NOMO-1 (cell line): ENCODE measurements around the gene UNC5A.
A peak's percentile ranks its signal among the peaks of the same experiment; 100 is the strongest.

ENCODE experiments used
- DNase-seq, 2 experiments: peaks; one replicate each; lab custom pipeline; 2025; ENCODE audit not compliant: unreplicated experiment in 2 of 2; lab: John Stamatoyannopoulos, UW

UNC5A gene

DNA sequence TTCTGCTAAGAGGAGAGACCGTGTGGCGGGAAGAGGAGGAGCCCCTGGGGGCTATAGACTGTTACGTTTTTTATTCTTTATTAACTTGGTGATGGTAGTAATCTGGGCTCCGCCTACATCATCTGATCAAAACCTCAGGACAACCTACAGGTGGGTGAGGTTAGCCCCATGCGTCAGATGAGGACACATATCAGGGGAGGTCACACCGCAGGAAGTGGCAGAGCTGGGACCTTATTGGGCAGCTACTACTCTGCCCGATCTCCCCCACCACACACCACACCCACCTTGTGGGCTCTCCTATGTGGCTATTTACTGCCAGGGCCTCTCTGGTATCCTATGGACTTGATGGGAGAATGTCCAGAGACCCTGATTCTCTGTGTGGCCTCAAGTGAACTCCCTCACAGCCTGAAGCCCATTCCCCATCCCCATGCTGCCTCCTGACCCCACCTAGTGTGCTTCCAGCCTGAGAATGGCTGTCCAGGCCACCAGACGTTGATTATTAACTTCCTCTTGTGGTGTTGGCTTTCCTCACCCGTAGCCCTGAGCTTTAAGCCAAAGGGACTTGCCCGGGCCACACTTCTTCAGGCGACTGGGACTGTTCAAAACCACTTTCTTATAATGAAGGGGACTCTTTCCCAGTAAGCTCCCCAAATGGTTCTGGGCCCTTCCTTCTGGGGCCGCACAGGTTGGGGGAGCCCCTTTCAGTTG, 8.2 kb downstream of the UNC5A start:
- peak in 1 of 2 experiments; percentile 12 for DNase-seq

DNA sequence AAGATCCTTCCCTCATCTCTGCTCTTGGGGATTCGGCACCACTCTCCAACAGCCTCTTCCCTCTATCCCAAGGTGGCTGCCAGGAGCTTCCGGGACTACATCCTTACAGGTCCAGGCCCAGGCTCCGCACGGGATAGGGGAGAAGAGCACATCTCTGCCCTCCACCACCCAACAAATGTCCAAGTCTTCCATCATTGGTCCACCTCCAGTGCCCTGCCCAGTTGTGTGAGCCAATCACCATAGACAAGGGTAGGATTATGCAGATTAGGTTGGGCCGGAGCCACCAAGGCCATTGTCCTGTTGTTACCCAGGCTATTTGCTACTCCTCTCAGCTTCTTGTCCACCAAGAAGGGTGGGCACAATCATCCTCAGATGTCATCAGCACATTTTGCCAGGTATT, 9.1 kb downstream of the UNC5A start:
- DNase-seq: no peak

DNA sequence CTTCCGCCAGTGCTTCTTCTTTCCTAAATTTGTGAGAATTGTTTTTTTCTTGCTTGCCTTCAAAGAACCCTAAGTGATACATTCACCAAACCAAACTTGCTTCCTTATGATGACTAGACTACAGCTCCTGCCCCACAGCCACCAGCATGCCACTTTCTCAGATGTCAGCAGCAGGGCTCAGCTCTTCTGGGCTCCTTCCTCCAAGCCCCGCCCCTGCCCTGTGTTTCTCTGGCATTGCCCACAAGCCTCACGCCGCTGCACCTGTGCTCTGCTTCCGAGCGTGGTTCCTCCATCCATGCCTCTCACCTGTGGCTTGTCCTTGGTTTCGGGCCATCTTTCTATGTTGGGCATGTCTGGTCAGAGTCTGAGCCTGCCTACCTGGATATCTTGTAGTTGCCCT, 10.6 kb downstream of the UNC5A start:
- no peak for DNase-seq

DNA sequence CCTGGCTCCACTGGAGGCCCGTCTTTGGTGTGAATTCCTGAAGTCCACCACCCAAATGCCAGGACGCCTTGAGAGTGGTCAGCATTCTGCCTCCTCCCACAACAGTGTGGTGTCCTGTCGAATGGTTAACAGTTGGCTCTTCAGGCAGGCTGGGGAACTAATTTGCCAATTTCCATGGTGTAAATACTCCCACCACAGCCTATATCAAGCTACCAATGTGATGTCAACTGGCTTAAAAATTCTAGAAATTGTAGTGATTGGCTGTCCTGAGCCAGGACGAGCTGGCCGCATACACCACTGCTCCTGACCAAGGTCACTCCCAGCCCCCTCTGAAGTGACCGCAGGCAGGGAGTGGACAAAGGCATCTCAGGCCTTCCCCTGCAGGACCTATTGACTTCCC, 11.1 kb downstream of the UNC5A start:
- DNase-seq: no peak

DNA sequence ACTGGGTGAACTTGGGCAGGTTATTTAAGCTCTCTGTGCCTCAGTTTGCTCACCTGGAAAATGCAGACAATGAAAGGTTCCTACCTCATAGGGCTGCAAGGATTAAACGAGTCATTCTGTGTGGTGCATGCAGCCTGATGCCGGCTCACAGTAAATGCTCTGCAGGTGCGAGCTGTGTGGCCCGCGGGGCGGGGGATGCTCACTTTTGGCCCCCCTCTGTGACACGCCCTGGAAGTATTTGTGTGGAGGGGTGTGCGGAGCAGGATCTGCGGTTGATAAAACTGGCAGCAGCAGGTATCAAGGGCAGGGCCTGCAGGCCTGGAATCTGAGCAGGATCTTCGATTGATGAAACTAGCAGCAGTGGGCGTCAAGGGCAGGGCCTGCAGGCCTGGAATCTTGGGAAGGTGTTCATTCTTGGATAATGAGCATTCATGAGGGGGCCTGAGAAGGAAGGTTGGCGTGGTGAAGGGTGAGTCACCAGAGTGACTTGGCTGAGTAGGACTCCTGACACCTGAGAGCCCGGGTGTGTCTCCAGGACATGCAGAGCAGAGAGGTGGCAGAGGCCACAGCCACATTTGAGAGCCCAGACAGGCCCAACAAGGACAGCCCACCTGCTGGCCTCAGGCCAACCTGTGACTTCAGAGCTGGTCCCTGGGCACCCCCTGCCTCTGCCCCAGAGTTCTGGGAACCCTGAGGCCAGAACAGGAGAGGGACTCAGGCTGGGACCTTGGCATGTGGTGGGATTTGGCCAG, 11.9 kb downstream of the UNC5A start:
- DNase-seq: no peak

DNA sequence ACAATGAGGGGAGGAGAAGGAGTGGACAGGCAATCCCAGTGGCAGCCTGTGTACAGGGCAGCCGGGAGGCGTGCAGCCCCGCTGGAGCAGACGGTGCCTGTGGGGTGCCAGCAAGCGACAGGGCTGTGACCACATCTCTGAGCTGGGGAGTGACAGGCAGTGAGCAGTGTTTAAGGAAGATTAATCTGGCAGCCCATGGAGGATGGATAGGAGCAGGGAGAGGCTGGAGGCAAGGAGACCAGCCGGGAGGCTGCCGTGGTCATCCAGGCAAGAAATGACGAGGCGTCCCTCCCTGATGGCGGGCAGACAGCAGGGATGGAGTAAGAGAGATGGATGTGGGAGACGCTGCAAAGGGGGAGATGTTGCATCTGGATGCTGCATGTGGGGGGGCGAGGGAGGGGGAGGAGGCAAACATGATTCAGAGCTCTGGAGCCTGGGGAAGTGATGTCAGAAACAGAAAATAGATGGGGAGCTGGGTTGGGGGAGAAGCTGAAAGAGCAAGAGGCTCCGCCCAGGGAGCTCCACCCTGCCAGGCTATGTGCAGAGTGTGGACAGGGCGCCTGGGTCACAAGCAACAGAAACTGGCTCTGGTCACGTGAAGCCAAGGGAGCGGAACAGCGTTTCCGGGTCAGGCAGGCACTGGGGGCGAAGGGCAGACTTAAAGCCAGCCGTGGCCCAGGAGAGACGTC, 12.6 kb downstream of the UNC5A start:
- DNase-seq: no peak

DNA sequence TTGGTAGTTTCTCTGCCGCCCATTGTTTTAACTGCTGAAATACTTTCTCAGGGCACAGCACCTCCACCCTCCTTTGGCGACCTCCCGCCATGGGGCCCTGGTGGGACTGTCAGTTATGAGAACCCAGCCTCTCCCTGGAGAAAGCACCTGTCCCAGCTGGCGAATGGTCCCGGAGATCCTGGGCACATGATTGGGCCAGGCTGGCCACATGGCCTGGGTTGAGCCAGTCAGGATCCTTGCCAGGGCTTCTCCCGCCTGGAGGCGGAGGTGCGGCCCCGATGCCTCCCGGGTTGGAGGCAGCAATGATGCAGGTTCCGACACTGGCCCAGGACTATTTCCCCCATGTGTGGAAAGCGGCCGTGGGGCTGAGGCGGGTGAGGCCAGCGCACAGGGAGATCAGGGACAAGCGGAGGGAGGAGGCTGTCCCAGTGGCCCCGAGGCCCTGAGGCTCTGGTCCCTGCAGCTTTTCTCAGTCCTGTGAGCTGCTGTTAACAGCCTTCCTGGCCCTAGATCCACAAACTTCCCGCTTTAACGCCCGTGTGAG, 13.6 kb downstream of the UNC5A start:
- no peak for DNase-seq

DNA sequence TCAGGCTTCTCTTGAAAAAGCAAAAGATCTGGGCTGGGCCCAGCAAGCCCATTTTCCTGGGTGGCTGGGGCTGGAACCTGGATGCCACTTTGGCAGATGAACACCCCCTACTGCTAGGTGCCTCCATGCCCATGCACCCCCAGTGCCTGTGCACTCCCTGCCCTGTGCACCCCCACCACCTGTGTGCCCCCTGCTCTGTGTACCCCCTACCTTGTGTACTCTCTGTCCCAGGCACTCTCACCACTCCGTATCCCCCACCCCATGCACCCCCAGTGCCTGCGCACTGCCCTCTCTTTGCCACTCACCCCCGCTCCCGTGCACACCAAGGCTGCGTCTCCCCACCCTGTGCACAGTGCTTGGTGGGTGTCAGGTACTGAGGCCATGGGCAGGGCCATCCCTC, 14.2 kb downstream of the UNC5A start:
- no peak for DNase-seq

DNA sequence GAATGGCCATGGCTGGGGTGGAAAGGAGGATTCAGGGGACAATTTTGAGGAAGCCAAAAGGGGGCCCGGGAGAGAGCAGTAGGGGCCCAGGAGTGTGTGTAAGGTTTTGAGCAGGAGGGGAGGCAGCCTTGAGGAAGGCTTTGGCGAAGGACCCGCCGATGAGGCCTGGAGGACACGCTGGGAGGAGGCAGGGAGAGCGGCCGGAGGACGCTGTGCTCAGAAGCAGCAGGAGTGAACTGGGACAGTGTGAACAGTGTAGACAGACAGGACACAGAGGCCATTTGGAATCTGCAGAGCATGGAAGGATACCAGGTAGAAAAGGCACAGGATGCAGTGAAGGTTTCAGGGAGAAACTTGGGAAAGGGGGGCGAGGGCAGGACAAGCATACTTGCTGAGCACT, 14.9 kb downstream of the UNC5A start:
- no peak for DNase-seq

DNA sequence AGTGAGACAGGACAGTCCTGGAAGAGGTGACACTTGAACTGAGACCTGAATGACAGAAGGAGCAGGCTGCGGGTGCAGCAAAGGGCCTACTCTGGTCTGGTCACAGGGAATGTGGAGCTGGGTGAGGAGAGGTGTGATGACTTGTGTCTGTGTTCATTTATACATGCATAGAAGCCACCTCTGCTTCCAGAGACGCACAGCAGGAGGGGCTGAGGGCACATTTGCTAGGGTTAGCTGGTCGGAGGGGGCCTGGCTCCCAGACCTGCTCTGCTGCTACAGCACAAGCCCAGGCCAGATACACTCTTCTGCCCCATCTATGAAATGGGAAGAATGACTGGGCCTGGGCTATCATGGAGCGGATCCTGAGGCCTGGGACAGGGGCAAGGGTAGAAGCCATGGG, 15.6 kb downstream of the UNC5A start:
- no peak for DNase-seq

DNA sequence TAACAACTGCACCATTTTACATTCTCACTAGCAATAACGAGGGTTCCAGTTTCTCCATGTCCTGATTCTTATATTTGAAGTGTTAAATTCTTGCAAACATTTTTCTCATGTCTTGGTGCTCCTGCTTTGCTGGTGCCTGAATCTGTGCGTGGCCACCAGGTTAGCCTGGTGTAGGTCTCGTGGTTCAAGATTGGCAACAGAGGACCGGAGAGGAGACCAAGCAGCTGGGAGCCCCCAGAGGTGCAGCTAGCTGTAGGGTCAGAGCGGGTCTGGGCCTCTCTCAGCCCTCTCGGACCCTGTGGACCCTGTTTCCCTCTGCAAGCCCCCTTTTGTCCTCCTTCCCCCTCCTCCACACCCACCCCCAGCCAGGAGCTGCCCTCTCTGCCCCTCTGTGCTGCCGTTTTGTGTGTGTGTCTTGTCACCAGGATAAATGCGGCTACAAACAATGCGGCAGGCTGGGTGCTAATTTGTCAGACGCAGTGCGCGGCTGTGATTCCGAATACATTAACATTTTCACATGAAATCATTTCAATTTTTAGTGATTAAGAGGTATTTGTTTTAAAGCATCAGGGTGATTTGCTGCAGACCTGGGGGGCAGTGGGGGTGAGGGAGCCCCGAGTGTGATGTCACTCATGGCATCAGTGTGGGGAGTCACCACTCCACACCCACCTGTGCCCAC, 17.5 kb downstream of the UNC5A start:
- DNase-seq: no peak

DNA sequence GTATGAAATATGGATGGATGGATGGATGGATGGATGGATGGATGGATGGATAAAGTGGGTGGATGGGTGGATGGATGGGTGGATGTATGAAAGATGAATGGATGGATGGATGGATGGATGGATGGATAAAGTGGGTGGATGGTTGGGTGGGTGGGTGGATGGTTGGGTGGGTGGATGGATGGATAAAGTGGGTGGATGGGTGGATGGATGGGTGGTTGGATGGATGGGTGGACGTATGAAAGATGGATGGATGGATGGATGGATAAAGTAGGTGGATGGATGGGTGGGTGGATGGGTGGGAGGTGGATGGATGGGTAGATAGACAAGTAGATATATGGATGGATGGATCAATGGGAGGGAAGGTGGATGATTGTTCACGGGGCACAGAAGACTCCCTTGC, 19.0 kb downstream of the UNC5A start:
- DNase-seq: no peak

DNA sequence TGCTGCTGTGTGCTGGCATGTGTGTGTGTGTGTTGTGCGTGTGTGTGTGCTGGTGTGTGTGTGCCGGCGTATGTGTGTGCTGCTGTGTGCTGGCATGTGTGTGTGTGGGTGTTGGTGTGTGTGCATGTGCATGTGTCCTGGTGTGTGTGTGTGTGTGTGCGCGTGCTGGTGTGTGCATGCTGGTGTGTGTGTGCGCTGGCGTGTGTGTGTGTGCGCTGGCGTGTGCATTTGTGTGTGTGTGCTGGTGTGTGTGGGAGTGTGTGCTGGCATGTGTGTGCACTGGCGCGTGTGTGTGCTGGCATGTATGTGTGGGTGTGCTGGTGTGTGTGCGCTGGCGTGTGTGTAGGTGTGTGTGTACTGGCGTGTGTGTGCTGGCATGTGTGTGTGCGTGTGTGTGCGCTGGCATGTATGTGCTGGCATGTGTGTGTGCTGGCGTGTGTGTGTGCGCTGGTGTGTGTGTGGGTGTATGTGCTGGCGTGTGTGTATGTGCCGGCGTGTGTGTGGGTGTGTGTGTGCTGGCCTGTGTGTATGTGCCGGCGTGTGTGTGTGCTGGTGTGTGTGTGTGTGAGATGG, 20.1 kb downstream of the UNC5A start:
- no peak for DNase-seq

DNA sequence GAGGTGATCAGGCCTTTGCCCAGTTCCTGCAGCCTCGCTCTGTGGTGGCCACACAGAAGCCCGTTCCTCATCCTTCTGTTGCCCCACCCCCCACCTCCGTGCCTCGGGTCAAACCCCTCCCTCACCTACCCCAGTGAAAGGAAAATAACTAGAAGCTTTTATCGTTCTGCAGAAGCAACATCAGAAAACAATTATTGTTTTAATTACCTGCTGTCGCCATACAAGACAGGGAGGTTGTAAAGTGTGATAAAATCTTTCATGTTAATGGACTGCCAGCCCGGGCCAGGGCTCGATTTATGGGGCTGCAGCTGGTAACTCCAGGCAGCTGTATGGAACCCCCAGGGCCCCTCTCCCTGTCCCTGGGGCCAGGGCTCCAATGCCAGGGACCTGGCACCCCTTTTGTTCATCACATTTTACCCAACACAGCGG, 20.6 kb downstream of the UNC5A start:
- DNase-seq: no peak

DNA sequence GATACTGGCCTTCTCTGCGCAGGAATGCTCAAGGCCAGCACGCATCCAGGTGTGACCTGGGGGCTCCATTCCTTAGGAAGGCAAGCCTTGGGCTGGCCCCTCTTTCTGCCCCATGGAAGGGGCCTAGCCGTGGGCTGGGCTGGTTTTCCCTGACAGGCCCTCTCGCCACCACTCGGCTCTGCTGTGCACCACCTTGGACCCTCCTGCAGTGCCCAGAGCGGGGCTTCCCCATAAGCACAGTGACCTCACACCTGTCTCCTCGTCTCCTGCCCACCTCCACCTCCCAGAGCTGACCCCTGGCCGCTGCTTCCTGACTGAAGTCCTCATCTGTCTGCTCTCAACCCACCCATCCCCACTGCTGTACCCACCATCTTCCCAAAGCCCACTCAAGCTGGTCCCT, 21.1 kb downstream of the UNC5A start:
- DNase-seq: no peak

DNA sequence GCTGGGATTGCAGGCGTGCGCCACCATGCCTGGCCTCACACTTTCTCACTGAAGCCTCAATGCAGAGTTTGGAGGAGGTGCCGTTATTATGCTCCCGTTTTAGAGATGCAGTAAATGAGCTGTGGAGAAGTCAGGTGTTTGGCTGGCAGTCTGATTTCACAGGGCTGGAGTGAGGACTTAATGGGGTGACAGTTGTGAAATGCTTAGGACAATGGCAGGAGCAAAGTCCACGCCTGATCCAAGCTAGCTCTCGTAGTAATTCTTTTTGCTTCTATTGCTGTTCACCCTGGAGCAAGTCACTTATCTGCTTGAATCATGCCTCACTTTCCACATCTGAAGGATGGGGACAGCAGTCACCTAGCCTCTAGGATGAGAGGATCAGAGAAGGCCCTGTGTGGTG, 21.8 kb downstream of the UNC5A start:
- no peak for DNase-seq

DNA sequence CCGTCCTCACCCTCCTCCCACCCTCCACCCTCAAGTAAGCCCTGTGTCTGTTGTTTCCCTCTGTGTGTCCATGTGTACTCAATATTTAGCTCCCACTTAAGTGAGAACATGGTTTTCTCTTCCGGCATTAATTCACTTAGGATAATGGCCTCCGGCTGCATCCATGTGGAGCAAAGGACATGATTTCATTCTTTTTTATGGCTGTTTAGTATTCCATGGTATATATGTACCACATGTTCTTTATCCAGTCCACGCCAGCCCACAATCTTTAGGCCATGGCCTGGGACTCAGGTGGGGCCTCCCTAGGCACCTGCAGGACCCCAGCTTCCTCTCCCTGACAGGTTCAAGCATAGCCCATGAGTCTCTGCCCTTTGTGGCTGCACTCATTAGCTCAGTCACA, 22.9 kb downstream of the UNC5A start:
- DNase-seq: no peak

DNA sequence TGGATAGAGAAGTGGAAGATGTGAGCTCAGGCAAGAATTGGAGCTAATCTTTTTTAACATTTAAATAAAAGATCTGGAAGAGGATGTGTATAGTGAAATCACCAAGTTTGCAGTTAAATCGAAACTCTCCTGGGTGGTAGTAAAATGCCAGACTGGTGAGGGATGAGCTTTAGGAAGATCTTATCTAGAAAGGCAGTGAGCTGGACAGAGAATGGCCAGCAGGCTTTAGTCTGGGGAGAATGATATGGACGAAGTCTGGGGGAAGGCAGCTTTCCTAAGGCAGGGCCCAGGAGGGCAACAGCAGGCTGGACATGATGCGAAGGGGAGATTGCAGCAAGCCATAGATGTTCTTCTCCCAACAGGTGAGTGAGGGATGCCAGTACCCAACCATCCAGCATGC, 25.6 kb downstream of the UNC5A start:
- no peak for DNase-seq

DNA sequence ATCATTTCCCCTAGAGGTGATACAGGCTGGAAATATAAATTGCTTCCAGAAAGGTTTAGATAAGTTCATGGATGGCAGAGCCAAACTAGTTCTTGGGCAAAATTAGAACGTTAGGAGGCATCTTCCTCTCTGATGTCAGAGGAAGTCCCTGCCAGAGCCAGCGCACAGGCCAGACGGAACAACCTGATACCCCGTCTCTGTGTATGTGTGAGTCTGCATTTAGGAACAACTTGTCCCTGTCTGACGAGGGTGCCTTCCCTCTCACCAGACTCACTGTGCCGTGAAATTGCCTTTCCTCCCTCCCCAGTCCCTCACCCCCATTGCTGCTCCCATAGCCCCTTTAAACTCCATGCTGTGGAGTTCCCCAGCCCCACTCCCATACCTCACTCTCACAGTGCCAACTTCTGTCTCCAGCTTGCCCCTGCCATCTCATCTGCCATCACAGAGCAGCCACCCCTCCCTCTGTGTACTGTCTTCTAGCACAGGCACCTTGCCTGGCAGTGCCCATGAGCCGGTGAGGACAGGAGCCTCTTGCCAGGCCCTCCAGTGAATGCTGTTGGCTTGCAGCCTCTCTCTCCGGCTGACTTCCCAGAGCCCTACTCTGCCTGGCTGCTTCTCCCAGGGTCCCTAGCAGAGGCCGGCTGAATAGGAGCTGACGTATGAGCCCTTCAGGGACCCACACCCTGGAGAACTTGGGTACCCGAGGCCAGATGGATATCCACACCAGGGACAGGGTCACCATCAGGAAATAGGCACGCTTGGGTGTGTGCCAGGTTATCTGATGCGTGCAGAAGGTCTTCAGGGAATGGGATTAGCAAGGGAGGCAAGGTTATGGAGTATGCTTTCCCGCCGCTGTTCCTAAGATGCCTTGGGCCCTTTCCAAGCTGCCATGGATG, 26.7 kb downstream of the UNC5A start:
- DNase-seq: no peak

DNA sequence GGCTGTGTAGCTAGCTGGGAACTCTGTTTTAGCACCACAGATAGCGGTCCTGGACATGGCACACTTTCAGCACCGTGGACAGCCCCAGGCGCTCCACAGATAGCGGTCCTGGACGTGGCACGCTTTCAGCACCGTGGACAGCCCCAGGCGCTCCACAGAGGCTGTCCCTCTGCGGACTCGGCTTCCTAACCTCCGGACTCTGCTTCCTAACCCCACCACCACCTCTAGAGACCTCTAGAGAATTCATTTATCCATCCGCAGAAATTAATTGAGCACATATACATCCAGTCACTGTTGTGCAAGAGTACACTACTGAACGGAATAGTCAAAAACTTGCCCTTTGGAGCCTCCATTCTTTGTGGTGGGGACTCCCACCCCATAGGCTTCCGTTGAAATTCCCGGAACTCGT, 27.4 kb downstream of the UNC5A start:
- DNase-seq: peak; percentile 67 to 77
